ENCODE data around the gene NMRK1.

Gene NMRK1

DNA sequence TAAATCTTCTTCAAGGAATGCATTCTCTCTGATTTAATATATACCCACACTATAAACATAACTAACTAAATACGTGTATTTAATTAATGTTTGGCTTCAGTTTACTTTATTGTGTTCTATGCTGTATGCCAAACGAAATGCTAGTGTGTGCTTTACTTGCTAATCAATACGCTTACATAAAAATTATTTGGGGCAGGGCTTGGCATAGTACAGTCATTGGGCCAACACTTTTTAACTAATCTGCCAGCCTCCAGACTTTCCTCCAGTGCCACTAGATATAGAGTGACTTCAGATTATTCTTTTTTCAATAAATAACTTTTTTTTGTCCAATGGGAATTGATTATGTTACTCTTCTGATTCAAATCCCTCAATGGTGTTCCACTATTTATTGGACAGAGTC, 51.2 kb downstream of the NMRK1 start:
- no peaks in the 10 kb centered on the region for H3K36me3 ChIP-seq
- H3K4me3 ChIP-seq (ENCODE audit: low read depth in 1 of 2, low read length in 1 of 2), result no peak overlapping the region
- H3K27me3 ChIP-seq, result no peaks in the 10 kb centered on the region
- TF ChIP-seq, protein P1, sequence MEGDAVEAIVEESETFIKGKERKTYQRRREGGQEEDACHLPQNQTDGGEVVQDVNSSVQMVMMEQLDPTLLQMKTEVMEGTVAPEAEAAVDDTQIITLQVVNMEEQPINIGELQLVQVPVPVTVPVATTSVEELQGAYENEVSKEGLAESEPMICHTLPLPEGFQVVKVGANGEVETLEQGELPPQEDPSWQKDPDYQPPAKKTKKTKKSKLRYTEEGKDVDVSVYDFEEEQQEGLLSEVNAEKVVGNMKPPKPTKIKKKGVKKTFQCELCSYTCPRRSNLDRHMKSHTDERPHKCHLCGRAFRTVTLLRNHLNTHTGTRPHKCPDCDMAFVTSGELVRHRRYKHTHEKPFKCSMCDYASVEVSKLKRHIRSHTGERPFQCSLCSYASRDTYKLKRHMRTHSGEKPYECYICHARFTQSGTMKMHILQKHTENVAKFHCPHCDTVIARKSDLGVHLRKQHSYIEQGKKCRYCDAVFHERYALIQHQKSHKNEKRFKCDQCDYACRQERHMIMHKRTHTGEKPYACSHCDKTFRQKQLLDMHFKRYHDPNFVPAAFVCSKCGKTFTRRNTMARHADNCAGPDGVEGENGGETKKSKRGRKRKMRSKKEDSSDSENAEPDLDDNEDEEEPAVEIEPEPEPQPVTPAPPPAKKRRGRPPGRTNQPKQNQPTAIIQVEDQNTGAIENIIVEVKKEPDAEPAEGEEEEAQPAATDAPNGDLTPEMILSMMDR (IDR thresholded peaks at IDR 0.05), result no peak
- H3K4me1 ChIP-seq (ENCODE audit: control insufficient read depth in 1 of 2, insufficient read depth in 1 of 2, low read depth in 1 of 2, low read length in 1 of 2), result no peaks in the 10 kb centered on the region
- no peak overlapping the region for H3K27ac ChIP-seq
- no peaks in the 10 kb centered on the region for H3K9me3 ChIP-seq

DNA sequence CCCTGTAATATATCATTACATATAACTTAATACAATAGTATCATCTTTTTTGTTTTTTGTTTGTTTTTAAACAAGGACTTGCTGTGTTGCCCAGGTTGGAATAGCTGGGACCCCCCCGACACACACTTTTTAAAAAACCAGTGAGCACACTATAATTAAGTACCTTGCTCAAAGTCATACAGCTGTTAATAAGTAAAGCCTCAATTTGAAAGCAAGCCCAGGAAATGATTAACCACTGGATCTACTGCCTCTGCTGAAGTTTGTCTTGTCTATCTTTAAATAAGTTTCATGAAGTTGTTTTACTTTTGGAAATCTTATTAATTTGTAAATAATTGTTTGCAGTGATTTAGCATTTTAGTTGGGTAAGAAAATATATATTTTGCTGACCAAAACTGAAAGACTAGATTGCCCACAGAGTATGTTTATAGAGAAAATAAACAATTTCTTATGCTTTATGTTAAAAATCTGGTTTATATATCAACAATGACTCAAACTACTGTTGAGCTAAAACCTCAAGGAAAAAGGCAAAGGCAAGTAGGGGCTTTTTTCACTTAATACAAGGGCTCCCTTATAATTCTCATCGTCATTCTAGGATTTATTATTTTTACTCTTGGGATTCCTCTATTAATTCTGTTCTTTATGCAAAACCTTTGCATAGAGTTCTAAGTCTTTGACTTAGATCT, 54.0 kb downstream of the NMRK1 start:
- H3K27ac ChIP-seq, result no peak overlapping the region
- no peaks in the 10 kb centered on the region for H3K27me3 ChIP-seq
- no peaks in the 10 kb centered on the region for H3K36me3 ChIP-seq
- no peak overlapping the region for H3K4me3 ChIP-seq (ENCODE audit: low read depth in 1 of 2, low read length in 1 of 2)
- TF ChIP-seq, protein P1 (IDR thresholded peaks at IDR 0.05), result no peak
- H3K9me3 ChIP-seq, result no peaks in the 10 kb centered on the region
- peaks cover 0 to under 1% of the 10 kb centered on the region in 2 experiments for H3K4me1 ChIP-seq (ENCODE audit: control insufficient read depth in 1 of 2, insufficient read depth in 1 of 2, low read depth in 1 of 2, low read length in 1 of 2)

DNA sequence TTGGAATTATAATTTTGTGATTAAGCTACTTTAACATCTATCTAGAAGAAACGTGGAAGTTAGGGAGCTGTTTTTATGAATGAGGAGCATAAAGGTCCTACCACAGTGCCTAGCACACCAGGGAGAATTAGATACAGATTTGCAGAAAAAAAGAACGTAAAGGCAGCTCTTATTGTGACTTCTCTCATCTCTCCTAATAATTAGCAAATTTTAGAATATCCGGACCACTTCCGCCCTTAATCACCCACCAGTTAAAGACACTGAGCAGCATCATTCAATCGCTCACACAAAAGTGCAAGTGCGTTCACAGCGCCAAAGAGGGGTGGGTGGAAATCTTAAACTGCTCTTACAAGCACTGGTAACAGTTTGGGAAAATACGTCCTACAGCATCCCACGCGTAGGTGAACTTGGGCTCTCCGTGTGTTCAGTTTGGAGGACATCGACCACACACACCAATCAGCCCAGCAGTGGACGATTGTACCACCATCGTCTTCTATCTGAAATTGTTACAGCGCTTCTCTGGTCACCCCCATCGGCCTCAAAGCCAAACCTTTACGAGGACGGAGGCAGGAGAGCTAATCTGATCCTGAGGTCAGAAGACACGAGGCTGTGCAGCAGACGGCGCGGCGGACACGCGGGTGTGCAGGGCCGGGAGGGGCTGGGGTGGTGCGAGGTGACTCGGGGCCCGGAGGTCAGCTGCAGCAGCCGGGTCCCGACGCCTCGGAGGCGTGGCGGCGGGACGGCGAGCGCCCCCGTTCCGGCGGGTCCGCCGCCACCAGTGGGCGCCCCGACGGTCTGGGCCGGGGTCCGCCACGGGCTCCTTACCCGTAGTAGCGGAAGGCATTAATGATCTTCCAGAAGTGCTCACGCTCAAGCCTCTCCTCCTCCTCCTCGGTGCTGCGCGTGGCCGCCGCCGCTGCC, 60.5 kb downstream of the NMRK1 start:
- Histone ChIP-seq H3K4me1 (ENCODE audit: control insufficient read depth in 1 of 2, insufficient read depth in 1 of 2, low read depth in 1 of 2, low read length in 1 of 2) (peaks cover 17 to 22% of the 10 kb centered on the region in 2 experiments), H3K4me3 (ENCODE audit: low read depth in 1 of 2, low read length in 1 of 2) (peak overlapping the region; percentile 75 to 87), H3K36me3 (no peaks in the 10 kb centered on the region), H3K27ac (peak overlapping the region; percentile 83), H3K27me3 (no peaks in the 10 kb centered on the region), H3K9me3 (no peaks in the 10 kb centered on the region)
- TF ChIP-seq, protein P1 (IDR thresholded peaks at IDR 0.05), result no peak

DNA sequence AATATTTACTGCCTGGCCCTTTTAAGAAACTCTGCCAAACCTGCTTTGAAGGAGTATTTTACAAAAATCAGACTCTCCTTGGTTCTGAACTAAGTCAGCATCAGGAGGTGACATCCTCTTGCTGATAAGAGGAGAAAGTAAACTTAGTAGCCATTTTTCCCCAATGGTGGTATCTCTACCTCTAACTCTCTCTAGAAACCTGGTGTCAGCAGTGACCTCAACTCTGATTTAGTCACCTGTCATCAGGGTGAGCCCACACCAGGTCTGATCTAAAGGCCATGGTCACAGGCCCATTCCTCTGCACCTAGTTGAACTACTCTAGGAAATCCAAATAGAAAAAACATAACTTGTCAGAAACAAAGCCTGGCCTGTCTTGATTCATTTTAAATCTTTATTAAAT, 64.1 kb downstream of the NMRK1 start:
- Histone ChIP-seq H3K4me3 (ENCODE audit: low read depth in 1 of 2, low read length in 1 of 2) (no peak overlapping the region), H3K27me3 (no peaks in the 10 kb centered on the region), H3K27ac (no peak overlapping the region), H3K36me3 (no peaks in the 10 kb centered on the region), H3K9me3 (no peaks in the 10 kb centered on the region), H3K4me1 (ENCODE audit: control insufficient read depth in 1 of 2, insufficient read depth in 1 of 2, low read depth in 1 of 2, low read length in 1 of 2) (peaks cover 23 to 28% of the 10 kb centered on the region in 2 experiments)
- TF ChIP-seq, protein P1 (IDR thresholded peaks at IDR 0.05), result no peak

DNA sequence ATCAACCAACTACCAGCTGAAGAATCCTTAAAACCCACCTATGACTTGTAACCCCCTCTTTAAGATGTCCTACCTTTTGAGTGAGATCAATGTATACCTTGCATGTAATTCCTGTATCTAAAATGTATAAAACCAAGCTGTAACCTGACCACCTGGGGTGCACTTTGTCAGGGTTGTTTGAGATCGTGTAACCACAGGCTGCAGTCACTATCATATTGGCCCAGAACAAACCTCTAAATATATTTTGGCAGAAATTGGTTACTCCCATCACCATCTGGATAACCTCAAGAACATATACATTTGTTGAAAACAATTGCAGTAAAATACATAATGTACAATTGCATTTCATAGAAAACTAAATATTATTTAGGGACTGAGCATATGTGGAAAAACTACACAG, 68.3 kb downstream of the NMRK1 start:
- TF ChIP-seq, protein P1 (IDR thresholded peaks at IDR 0.05), result no peak
- H3K4me1 ChIP-seq (ENCODE audit: control insufficient read depth in 1 of 2, insufficient read depth in 1 of 2, low read depth in 1 of 2, low read length in 1 of 2), result peaks cover 6 to 8% of the 10 kb centered on the region in 2 experiments
- no peak overlapping the region for H3K4me3 ChIP-seq (ENCODE audit: low read depth in 1 of 2, low read length in 1 of 2)
- H3K27me3 ChIP-seq, result no peaks in the 10 kb centered on the region
- H3K9me3 ChIP-seq, result no peaks in the 10 kb centered on the region
- H3K36me3 ChIP-seq, result no peaks in the 10 kb centered on the region
- H3K27ac ChIP-seq, result no peak overlapping the region

All from neutrophil (primary cell).